ENCODE results near the gene UEVLD.

- TF ChIP-seq CTCF (IDR thresholded peaks at IDR 0.05) (no peak), POLR2A (IDR thresholded peaks at IDR 0.05) (no peak)
These were observed 9.4 kb downstream of the UEVLD start for GRCh38 chr11:18578975-18579598.

All from vagina (tissue), 2 donors.